Chondrocyte (in vitro differentiated cells): Measurements from ENCODE around the gene LTBP1. TPM values are rescaled to one million over a fixed set of nuclear protein-coding genes. Genes with fewer than 3 reads are reported as not detected.

ENCODE experiments used
- DNase-seq: peaks from one replicate; pipeline ENCODE4 v3.0.0; 2021; ENCODE audit warnings: mixed read lengths, low spot score
- H3K27ac Mint-ChIP-seq: one replicate; pipeline ENCODE4 v1.8.0; 2021; ENCODE audit warnings: mild to moderate bottlenecking, moderate library complexity, mixed read lengths; ENCODE audit not compliant: unreplicated experiment
- H3K27me3 Mint-ChIP-seq: 2 replicates; pipeline ENCODE4 v1.8.0; 2021; ENCODE audit warnings: low read depth, mixed read lengths
- H3K36me3 Mint-ChIP-seq: 2 replicates; pipeline ENCODE4 v1.8.0; 2021; ENCODE audit warnings: low read depth, mixed read lengths
- H3K4me1 Mint-ChIP-seq: 2 replicates; pipeline ENCODE4 v1.8.0; 2021; ENCODE audit warnings: low read depth, mild to moderate bottlenecking, mixed read lengths
- H3K4me3 Mint-ChIP-seq: one replicate; pipeline ENCODE4 v1.8.0; 2021; ENCODE audit warnings: mild to moderate bottlenecking, moderate library complexity, mixed read lengths; ENCODE audit not compliant: unreplicated experiment
- H3K9me3 Mint-ChIP-seq: 2 replicates; pipeline ENCODE4 v1.8.0; 2021; ENCODE audit warnings: low read depth, mixed read lengths
- CTCF ChIP-seq: fragments of 200-600 bp; sonication (generic); IDR thresholded peaks from 2 replicates; pipeline ENCODE4 v1.5.0; 2021; ENCODE audit warnings: antibody characterized with exemption, mild to moderate bottlenecking, moderate library complexity
- total RNA-seq: library from RNA; stranded (reverse); gene quantifications from 3 replicates; pipeline ENCODE4 v1.2.1, GENCODE V29; 2021

Gene LTBP1
- total RNA-seq, 1 donor from 2014 or later, result 398 TPM

GRCh38 chr2:33069894-33070651 is 123.3 kb downstream of the LTBP1 start:
- peaks cover 4% of the 10 kb centered on the region for H3K36me3 Mint-ChIP-seq
- H3K4me3 Mint-ChIP-seq, result peak overlapping the region; percentile 12
- DNase-seq, result no peak
- no peaks in the 10 kb centered on the region for H3K27me3 Mint-ChIP-seq
- peaks cover 52% of the 10 kb centered on the region for H3K4me1 Mint-ChIP-seq
- H3K9me3 Mint-ChIP-seq, result no peaks in the 10 kb centered on the region
- no peak for TF ChIP-seq CTCF
- H3K27ac Mint-ChIP-seq, result peak overlapping the region; percentile 100

GRCh38 chr2:33071591-33071990 is 124.8 kb downstream of the LTBP1 start:
- H3K9me3 Mint-ChIP-seq, result no peaks in the 10 kb centered on the region
- H3K27ac Mint-ChIP-seq, result no peak overlapping the region
- H3K4me1 Mint-ChIP-seq, result peaks cover 52% of the 10 kb centered on the region
- H3K36me3 Mint-ChIP-seq, result peaks cover 3% of the 10 kb centered on the region
- no peak overlapping the region for H3K4me3 Mint-ChIP-seq
- TF ChIP-seq CTCF, result no peak
- no peak for DNase-seq
- H3K27me3 Mint-ChIP-seq, result no peaks in the 10 kb centered on the region

GRCh38 chr2:33072614-33073013 is 125.9 kb downstream of the LTBP1 start:
- Mint-ChIP-seq H3K4me3 (no peak overlapping the region), H3K9me3 (no peaks in the 10 kb centered on the region), H3K36me3 (peaks cover 3% of the 10 kb centered on the region), H3K4me1 (peaks cover 47% of the 10 kb centered on the region), H3K27me3 (no peaks in the 10 kb centered on the region), H3K27ac (peak overlapping the region; percentile 33)
- DNase-seq, result no peak
- no peak for TF ChIP-seq CTCF

- no peak for DNase-seq
- no peak overlapping the region for H3K4me3 Mint-ChIP-seq
- H3K9me3 Mint-ChIP-seq, result no peaks in the 10 kb centered on the region
- no peaks in the 10 kb centered on the region for H3K27me3 Mint-ChIP-seq
- peak overlapping the region; percentile 33 for H3K27ac Mint-ChIP-seq
- peaks cover 3% of the 10 kb centered on the region for H3K36me3 Mint-ChIP-seq
- TF ChIP-seq CTCF, result no peak
- peaks cover 45% of the 10 kb centered on the region for H3K4me1 Mint-ChIP-seq
These were observed 126.3 kb downstream of the LTBP1 start for GRCh38 chr2:33073018-33073417.

- Mint-ChIP-seq H3K9me3 (no peaks in the 10 kb centered on the region), H3K36me3 (peaks cover 5% of the 10 kb centered on the region), H3K4me3 (no peak overlapping the region)
These were observed 127.4 kb downstream of the LTBP1 start for GRCh38 chr2:33074197-33074596.

More at GRCh38 chr2:33074197-33074596, 127.4 kb downstream of the LTBP1 start:
- H3K27me3 Mint-ChIP-seq, result no peaks in the 10 kb centered on the region
- DNase-seq, result no peak
- H3K27ac Mint-ChIP-seq, result no peak overlapping the region
- H3K4me1 Mint-ChIP-seq, result peaks cover 33% of the 10 kb centered on the region
- no peak for TF ChIP-seq CTCF
